Measurements from ENCODE around the gene SIMC1.
"Not testable (repeated sequence)": the region's sequence is repeated elsewhere in the genome, so short reads cannot be mapped to it uniquely, and the experiment has no call there.

The SIMC1 gene

DNA sequence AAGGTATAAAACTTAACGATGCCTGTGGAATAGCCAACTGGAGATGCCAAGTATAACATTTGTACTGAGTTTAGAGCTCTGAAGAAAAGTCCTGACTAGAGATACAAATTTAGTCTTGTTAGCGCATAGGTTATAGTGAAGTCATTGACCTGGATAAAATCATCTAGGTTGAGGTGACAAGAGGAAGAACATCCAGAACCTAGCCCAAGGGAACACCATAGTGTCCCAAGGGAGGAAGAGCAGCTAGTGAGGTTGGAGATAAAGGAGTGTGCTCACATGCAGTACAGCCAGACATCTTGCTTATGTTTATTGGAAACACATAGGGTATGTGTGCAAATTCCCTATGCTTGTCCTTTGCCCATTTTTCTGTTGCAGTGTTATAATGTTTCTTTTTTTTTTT is 6.1 kb downstream of the SIMC1 start:
- not testable (repeated sequence) for H3K27me3 ChIP-seq (ENCODE audit: insufficient read depth, low read length); H3K36me3 ChIP-seq (ENCODE audit: insufficient read depth, low read length); H3K9me3 ChIP-seq (ENCODE audit: low read length); H3K4me3 ChIP-seq (ENCODE audit: low read depth, low read length, poor library complexity, severe bottlenecking); H3K4me1 ChIP-seq (ENCODE audit: insufficient read depth, low read length, severe bottlenecking); H3K9me2 ChIP-seq (ENCODE audit: low read depth, low read length); H3K27ac ChIP-seq (ENCODE audit: low read depth, low read length, poor library complexity, severe bottlenecking); H3F3A ChIP-seq (ENCODE audit: insufficient read depth, low read length); H2AFZ ChIP-seq (ENCODE audit: low read length); H3K79me2 ChIP-seq (ENCODE audit: insufficient read depth, low read length); H3K4me2 ChIP-seq (ENCODE audit: low read length); H3K9ac ChIP-seq (ENCODE audit: low read length); H4K20me1 ChIP-seq (ENCODE audit: insufficient read depth, low read length)

GRCh38 chr5:176245074-176245473 is 6.8 kb downstream of the SIMC1 start:
- H3K27me3 ChIP-seq (ENCODE audit: insufficient read depth, low read length); H3K9me2 ChIP-seq (ENCODE audit: low read depth, low read length); H3K27ac ChIP-seq (ENCODE audit: low read depth, low read length, poor library complexity, severe bottlenecking); H3K4me3 ChIP-seq (ENCODE audit: low read depth, low read length, poor library complexity, severe bottlenecking); H3K9me3 ChIP-seq (ENCODE audit: low read length); H4K20me1 ChIP-seq (ENCODE audit: insufficient read depth, low read length); H3F3A ChIP-seq (ENCODE audit: insufficient read depth, low read length); H2AFZ ChIP-seq (ENCODE audit: low read length); H3K4me2 ChIP-seq (ENCODE audit: low read length); H3K9ac ChIP-seq (ENCODE audit: low read length); H3K36me3 ChIP-seq (ENCODE audit: insufficient read depth, low read length); H3K4me1 ChIP-seq (ENCODE audit: insufficient read depth, low read length, severe bottlenecking); H3K79me2 ChIP-seq (ENCODE audit: insufficient read depth, low read length): not testable (repeated sequence)

- not testable (repeated sequence) for H3K4me2 ChIP-seq (ENCODE audit: low read length); H3K27me3 ChIP-seq (ENCODE audit: insufficient read depth, low read length); H4K20me1 ChIP-seq (ENCODE audit: insufficient read depth, low read length); H3K79me2 ChIP-seq (ENCODE audit: insufficient read depth, low read length); H3K4me3 ChIP-seq (ENCODE audit: low read depth, low read length, poor library complexity, severe bottlenecking); H3K9me2 ChIP-seq (ENCODE audit: low read depth, low read length); H2AFZ ChIP-seq (ENCODE audit: low read length); H3K36me3 ChIP-seq (ENCODE audit: insufficient read depth, low read length); H3K9ac ChIP-seq (ENCODE audit: low read length); H3F3A ChIP-seq (ENCODE audit: insufficient read depth, low read length); H3K9me3 ChIP-seq (ENCODE audit: low read length); H3K4me1 ChIP-seq (ENCODE audit: insufficient read depth, low read length, severe bottlenecking); H3K27ac ChIP-seq (ENCODE audit: low read depth, low read length, poor library complexity, severe bottlenecking)
These were observed 7.3 kb downstream of the SIMC1 start for GRCh38 chr5:176245489-176245888.

- H4K20me1 ChIP-seq (ENCODE audit: insufficient read depth, low read length); H3K4me2 ChIP-seq (ENCODE audit: low read length); H3K79me2 ChIP-seq (ENCODE audit: insufficient read depth, low read length); H3K9me2 ChIP-seq (ENCODE audit: low read depth, low read length); H3K4me1 ChIP-seq (ENCODE audit: insufficient read depth, low read length, severe bottlenecking); H3K36me3 ChIP-seq (ENCODE audit: insufficient read depth, low read length); H3K4me3 ChIP-seq (ENCODE audit: low read depth, low read length, poor library complexity, severe bottlenecking); H3K27me3 ChIP-seq (ENCODE audit: insufficient read depth, low read length); H3K9me3 ChIP-seq (ENCODE audit: low read length); H3K9ac ChIP-seq (ENCODE audit: low read length); H2AFZ ChIP-seq (ENCODE audit: low read length); H3F3A ChIP-seq (ENCODE audit: insufficient read depth, low read length); H3K27ac ChIP-seq (ENCODE audit: low read depth, low read length, poor library complexity, severe bottlenecking): not testable (repeated sequence)
These were observed 12.5 kb downstream of the SIMC1 start for GRCh38 chr5:176250691-176251090.

DNA sequence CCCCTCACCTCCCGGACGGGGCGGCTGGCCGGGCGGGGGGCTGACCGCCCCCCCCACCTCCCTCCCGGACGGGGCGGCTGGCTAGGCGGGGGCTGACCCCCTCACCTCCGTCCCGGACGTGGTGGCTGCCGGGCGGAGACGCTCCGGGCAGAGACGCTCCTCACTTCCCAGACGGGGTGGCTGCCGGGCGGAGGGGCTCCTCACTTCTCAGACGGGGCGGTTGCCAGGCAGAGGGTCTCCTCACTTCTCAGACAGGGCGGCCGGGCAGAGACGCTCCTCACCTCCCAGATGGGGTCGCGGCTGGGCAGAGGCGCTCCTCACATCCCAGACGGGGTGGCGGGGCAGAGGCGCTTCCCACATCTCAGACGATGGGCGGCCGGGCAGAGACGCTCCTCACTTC is 13.9 kb downstream of the SIMC1 start:
- not testable (repeated sequence) for H2AFZ ChIP-seq (ENCODE audit: low read length); H3K9ac ChIP-seq (ENCODE audit: low read length); H3F3A ChIP-seq (ENCODE audit: insufficient read depth, low read length)

DNA sequence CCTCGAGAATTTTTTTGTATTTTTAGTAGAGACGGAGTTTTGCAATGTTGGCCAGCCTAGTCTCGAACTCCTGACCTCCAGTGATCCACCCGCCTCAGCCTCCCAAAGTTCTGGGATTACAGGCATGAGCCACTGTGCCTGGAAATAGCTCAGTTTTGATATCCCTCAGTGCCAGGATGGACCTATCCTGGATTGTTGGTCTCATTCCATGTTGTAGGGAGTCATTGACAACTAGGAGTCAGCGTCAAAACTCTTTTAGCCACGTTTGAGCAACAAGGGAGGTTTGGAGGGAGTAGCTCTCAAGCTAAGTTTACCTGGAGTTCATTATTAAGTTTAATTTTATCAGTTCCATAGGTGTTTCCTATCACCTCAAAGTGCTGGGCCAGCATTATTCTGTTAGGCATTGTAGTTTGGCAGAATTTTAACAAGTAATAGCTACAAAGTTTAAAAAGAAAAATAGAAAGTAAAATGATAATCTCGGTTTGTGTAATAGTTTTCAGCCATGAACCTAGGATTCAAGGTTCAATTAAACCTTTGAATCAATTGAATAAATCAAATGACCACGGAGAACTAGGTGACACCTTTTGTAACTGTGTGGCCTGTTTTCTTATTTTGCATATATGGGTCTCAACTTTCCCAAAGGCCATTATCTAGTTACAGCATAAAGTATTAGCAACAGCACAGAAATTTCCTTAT is 15.3 kb downstream of the SIMC1 start:
- not testable (repeated sequence) for H3K4me2 ChIP-seq (ENCODE audit: low read length); H3K27ac ChIP-seq (ENCODE audit: low read depth, low read length, poor library complexity, severe bottlenecking); H3K27me3 ChIP-seq (ENCODE audit: insufficient read depth, low read length); H3K4me1 ChIP-seq (ENCODE audit: insufficient read depth, low read length, severe bottlenecking); H3K9me2 ChIP-seq (ENCODE audit: low read depth, low read length); H3K9ac ChIP-seq (ENCODE audit: low read length); H3K9me3 ChIP-seq (ENCODE audit: low read length); H3K79me2 ChIP-seq (ENCODE audit: insufficient read depth, low read length); H3K36me3 ChIP-seq (ENCODE audit: insufficient read depth, low read length); H3K4me3 ChIP-seq (ENCODE audit: low read depth, low read length, poor library complexity, severe bottlenecking); H4K20me1 ChIP-seq (ENCODE audit: insufficient read depth, low read length); H3F3A ChIP-seq (ENCODE audit: insufficient read depth, low read length); H2AFZ ChIP-seq (ENCODE audit: low read length)

More for the DNA sequence above, 13.9 kb downstream of the SIMC1 start:
- not testable (repeated sequence) for H3K27ac ChIP-seq (ENCODE audit: low read depth, low read length, poor library complexity, severe bottlenecking); H3K9me2 ChIP-seq (ENCODE audit: low read depth, low read length); H3K79me2 ChIP-seq (ENCODE audit: insufficient read depth, low read length); H3K9me3 ChIP-seq (ENCODE audit: low read length); H3K4me3 ChIP-seq (ENCODE audit: low read depth, low read length, poor library complexity, severe bottlenecking); H3K4me1 ChIP-seq (ENCODE audit: insufficient read depth, low read length, severe bottlenecking); H4K20me1 ChIP-seq (ENCODE audit: insufficient read depth, low read length); H3K36me3 ChIP-seq (ENCODE audit: insufficient read depth, low read length); H3K4me2 ChIP-seq (ENCODE audit: low read length); H3K27me3 ChIP-seq (ENCODE audit: insufficient read depth, low read length)

- not testable (repeated sequence) for H3K36me3 ChIP-seq (ENCODE audit: insufficient read depth, low read length); H2AFZ ChIP-seq (ENCODE audit: low read length); H4K20me1 ChIP-seq (ENCODE audit: insufficient read depth, low read length); H3K9ac ChIP-seq (ENCODE audit: low read length); H3K4me1 ChIP-seq (ENCODE audit: insufficient read depth, low read length, severe bottlenecking); H3K9me3 ChIP-seq (ENCODE audit: low read length); H3K27ac ChIP-seq (ENCODE audit: low read depth, low read length, poor library complexity, severe bottlenecking); H3K4me2 ChIP-seq (ENCODE audit: low read length); H3K9me2 ChIP-seq (ENCODE audit: low read depth, low read length); H3K27me3 ChIP-seq (ENCODE audit: insufficient read depth, low read length); H3K79me2 ChIP-seq (ENCODE audit: insufficient read depth, low read length); H3K4me3 ChIP-seq (ENCODE audit: low read depth, low read length, poor library complexity, severe bottlenecking); H3F3A ChIP-seq (ENCODE audit: insufficient read depth, low read length)
These were observed 15.8 kb downstream of the SIMC1 start for GRCh38 chr5:176254066-176254393.

DNA sequence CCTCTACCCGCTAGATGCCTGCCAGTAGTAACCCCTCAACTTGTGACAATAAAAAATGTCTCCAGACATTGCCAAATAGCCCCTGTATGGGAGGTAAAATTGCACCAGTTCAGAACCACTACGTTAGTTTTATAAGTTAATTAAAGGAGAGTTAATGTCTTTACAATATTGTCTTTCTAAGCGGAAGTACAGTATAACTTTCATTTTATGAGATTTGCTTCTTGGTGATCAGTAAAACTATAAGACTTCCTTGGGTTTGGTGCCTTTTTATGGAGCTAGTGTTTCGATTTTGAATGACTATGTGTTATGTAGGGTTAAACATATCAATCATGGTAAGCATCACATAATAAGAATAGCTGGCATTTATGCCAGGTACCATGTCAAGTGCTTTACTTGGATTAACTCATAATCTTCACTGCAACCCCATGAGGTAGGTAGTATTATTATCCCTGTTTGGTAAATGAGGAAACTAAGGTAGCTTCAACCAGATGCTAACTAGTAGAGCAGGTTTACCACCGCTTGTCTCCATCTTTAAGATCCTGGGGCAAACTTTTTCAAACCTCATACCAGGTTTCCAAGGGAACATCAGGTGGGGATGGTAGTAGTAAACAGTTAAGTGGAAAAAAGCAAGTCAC is 19.8 kb downstream of the SIMC1 start:
- not testable (repeated sequence) for H3K27me3 ChIP-seq (ENCODE audit: insufficient read depth, low read length)

More for the DNA sequence above, 19.8 kb downstream of the SIMC1 start:
- not testable (repeated sequence) for H4K20me1 ChIP-seq (ENCODE audit: insufficient read depth, low read length); H3K79me2 ChIP-seq (ENCODE audit: insufficient read depth, low read length); H2AFZ ChIP-seq (ENCODE audit: low read length); H3K9ac ChIP-seq (ENCODE audit: low read length); H3K9me2 ChIP-seq (ENCODE audit: low read depth, low read length); H3K27ac ChIP-seq (ENCODE audit: low read depth, low read length, poor library complexity, severe bottlenecking); H3K9me3 ChIP-seq (ENCODE audit: low read length); H3K36me3 ChIP-seq (ENCODE audit: insufficient read depth, low read length); H3K4me1 ChIP-seq (ENCODE audit: insufficient read depth, low read length, severe bottlenecking); H3K4me3 ChIP-seq (ENCODE audit: low read depth, low read length, poor library complexity, severe bottlenecking); H3F3A ChIP-seq (ENCODE audit: insufficient read depth, low read length); H3K4me2 ChIP-seq (ENCODE audit: low read length)
